Measurements from ENCODE around the gene DHPS. TPM values are rescaled to one million over a fixed set of nuclear protein-coding genes. Genes with fewer than 3 reads are reported as not detected.

Gene DHPS
- total RNA-seq, 2 donors from 2014 or later, result 68.4 to 74.7 TPM

Other genes with a start within 250 kb of the DHPS start
- gene ZNF443, start 240.9 kb downstream of the DHPS start, total RNA-seq, result 1 to 10 TPM; 6.0 to 7.4 TPM
- 1 to 10 TPM; 1.3 to 2.5 TPM for gene ZNF709, start 197.1 kb downstream of the DHPS start, total RNA-seq
- 10 to 100 TPM; 21.1 to 21.5 TPM for gene ZNF564, start 130.4 kb downstream of the DHPS start, total RNA-seq
- 10 to 100 TPM in 1 of 2 donors, 1 to 10 TPM in 1; 7.6 to 10.1 TPM for gene ZNF490, start 71.1 kb downstream of the DHPS start, total RNA-seq
- gene ZNF791, start 71.0 kb downstream of the DHPS start, total RNA-seq, result 10 to 100 TPM; 21.7 to 22.6 TPM
- gene MAN2B1, start 15.1 kb downstream of the DHPS start, total RNA-seq, result 100 to 1,000 TPM in 1 of 2 donors, 10 to 100 TPM in 1; 77.9 to 116 TPM
- 1 to 10 TPM; 6.6 to 8.3 TPM for gene WDR83, start 15.1 kb downstream of the DHPS start, total RNA-seq
- gene GNG14, start 6.1 kb upstream of the DHPS start, total RNA-seq, result not detected
- 1 to 10 TPM; 6.2 to 7.0 TPM for gene FBXW9, start 14.8 kb upstream of the DHPS start, total RNA-seq
- gene TNPO2, start 42.1 kb upstream of the DHPS start, total RNA-seq, result 10 to 100 TPM; 39.5 to 74.0 TPM
- gene TRIR, start 52.8 kb upstream of the DHPS start, total RNA-seq, result 100 to 1,000 TPM; 144 to 162 TPM
- 10 to 100 TPM; 50.1 to 56.5 TPM for gene GET3, start 55.6 kb upstream of the DHPS start, total RNA-seq
- gene BEST2, start 69.9 kb upstream of the DHPS start, total RNA-seq, result 100 to 1,000 TPM; 139 to 207 TPM
- 10 to 100 TPM; 58.3 to 83.1 TPM for gene HOOK2, start 93.7 kb upstream of the DHPS start, total RNA-seq
- 100 to 1,000 TPM; 169 to 314 TPM for gene JUNB, start 109.6 kb upstream of the DHPS start, total RNA-seq
- 100 to 1,000 TPM; 249 to 298 TPM for gene PRDX2, start 119.9 kb upstream of the DHPS start, total RNA-seq
- 1 to 10 TPM; 3.2 to 4.4 TPM for gene THSD8, start 120.2 kb upstream of the DHPS start, total RNA-seq
- gene RNASEH2A, start 124.7 kb upstream of the DHPS start, total RNA-seq, result 10 to 100 TPM in 1 of 2 donors, 1 to 10 TPM in 1; 5.7 to 10.9 TPM
- gene RTBDN, start 152.7 kb upstream of the DHPS start, total RNA-seq, result under 1 TPM in 1 of 2 donors, not detected in 1; 0.49 TPM
- gene MAST1, start 156.6 kb upstream of the DHPS start, total RNA-seq, result 1 to 10 TPM in 1 of 2 donors, under 1 TPM in 1; 0.82 to 1.4 TPM
- 10 to 100 TPM; 27.7 to 39.4 TPM for gene DNASE2, start 199.6 kb upstream of the DHPS start, total RNA-seq
- not detected for gene KLF1, start 205.3 kb upstream of the DHPS start, total RNA-seq
- 10 to 100 TPM; 20.8 to 22.8 TPM for gene GCDH, start 209.3 kb upstream of the DHPS start, total RNA-seq
- gene SYCE2, start 237.4 kb upstream of the DHPS start, total RNA-seq, result not detected